ACC112 (cell line): Measurements from ENCODE around the gene CWC22.
"Not testable (repeated sequence)": the region's sequence is repeated elsewhere in the genome, so short reads cannot be mapped to it uniquely, and the experiment has no call there.

Source experiments
- H2AFZ ChIP-seq: fragments of 200-600 bp; sonication (generic); one replicate; pipeline ENCODE4 v1.6.0; 2017; ENCODE audit warnings: antibody characterized with exemption, low read length; ENCODE audit not compliant: unreplicated experiment
- H3K27ac ChIP-seq: fragments of 200-600 bp; sonication (generic); 2 replicates; pipeline ENCODE4 v1.5.1; 2014; ENCODE audit warnings: low read depth, mild to moderate bottlenecking, antibody characterized with exemption, low read length, moderate library complexity
- H3K27me3 ChIP-seq: fragments of 200-600 bp; sonication (generic); 2 replicates; pipeline ENCODE4 v1.6.1; 2014; ENCODE audit warnings: mild to moderate bottlenecking, antibody characterized with exemption, low read length, moderate library complexity, mixed read lengths; ENCODE audit not compliant: insufficient read depth
- H3K36me3 ChIP-seq: fragments of 200-600 bp; sonication (generic); 2 replicates; pipeline ENCODE4 v1.6.1; 2016; ENCODE audit warnings: mild to moderate bottlenecking, antibody characterized with exemption, low read length, moderate library complexity, mixed read lengths; ENCODE audit not compliant: insufficient read depth
- H3K4me1 ChIP-seq: fragments of 200-600 bp; sonication (generic); one replicate; pipeline ENCODE4 v1.6.1; 2016; ENCODE audit warnings: low read length, mixed read lengths; ENCODE audit not compliant: insufficient read depth, unreplicated experiment, control insufficient read depth
- H3K4me3 ChIP-seq: fragments of 200-600 bp; sonication (generic); 2 replicates; pipeline ENCODE4 v1.5.1; 2014; ENCODE audit warnings: mild to moderate bottlenecking, low read depth, low read length
- H3K79me2 ChIP-seq: fragments of 200-600 bp; sonication (generic); one replicate; pipeline ENCODE4 v1.6.0; 2016; ENCODE audit warnings: low read length; ENCODE audit not compliant: control insufficient read depth, unreplicated experiment, insufficient read depth

CWC22 gene

DNA sequence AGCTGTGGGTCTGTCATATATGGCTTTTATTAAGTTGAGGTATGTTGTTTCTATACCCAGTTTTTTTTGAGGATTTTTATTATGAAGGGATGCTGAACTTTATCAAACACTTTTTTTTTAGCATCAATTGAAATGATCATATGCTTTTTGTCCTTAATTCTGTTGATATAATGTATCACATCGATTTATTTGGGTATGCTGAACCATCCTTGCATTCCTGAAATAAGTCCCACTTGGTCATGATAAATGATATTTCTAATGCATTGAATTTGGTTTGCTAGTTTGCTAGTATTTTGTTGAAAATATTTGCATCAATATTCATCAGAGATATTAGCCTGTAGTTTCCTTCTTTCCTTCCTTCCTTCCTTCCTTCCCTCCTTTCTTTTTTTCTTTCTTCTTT lies 22.5 kb upstream of the CWC22 start:
- Histone ChIP-seq H2AFZ (no peak overlapping the region), H3K27ac (no peak overlapping the region), H3K4me1 (no peaks in the 10 kb centered on the region), H3K4me3 (no peak overlapping the region), H3K27me3 (no peaks in the 10 kb centered on the region), H3K79me2 (no peaks in the 10 kb centered on the region), H3K36me3 (no peaks in the 10 kb centered on the region)

DNA sequence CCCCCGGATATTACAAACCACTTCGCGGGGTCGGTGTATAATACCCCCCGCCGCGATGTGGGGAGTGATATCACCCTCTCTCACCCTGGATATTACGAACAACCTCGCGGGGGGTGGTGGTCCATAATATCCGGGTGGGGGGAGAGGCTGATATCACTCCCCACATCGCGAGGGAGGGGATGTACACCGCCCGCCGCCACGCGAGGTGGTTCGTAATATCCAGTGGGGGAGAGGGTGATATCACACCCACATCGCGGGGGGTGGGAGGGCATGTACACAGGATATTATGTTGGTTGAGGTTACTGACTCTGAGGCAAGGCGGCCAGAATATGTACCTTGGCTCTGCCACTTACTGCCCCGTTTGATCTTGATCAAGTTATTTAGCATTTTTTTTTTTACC lies 14.8 kb upstream of the CWC22 start:
- peaks cover 15% of the 10 kb centered on the region for H3K4me1 ChIP-seq
- H3K4me3 ChIP-seq = no peak overlapping the region
- H3K79me2 ChIP-seq = no peaks in the 10 kb centered on the region
- no peak overlapping the region for H2AFZ ChIP-seq
- H3K27ac ChIP-seq = no peak overlapping the region
- no peaks in the 10 kb centered on the region for H3K27me3 ChIP-seq
- H3K36me3 ChIP-seq = no peaks in the 10 kb centered on the region

DNA sequence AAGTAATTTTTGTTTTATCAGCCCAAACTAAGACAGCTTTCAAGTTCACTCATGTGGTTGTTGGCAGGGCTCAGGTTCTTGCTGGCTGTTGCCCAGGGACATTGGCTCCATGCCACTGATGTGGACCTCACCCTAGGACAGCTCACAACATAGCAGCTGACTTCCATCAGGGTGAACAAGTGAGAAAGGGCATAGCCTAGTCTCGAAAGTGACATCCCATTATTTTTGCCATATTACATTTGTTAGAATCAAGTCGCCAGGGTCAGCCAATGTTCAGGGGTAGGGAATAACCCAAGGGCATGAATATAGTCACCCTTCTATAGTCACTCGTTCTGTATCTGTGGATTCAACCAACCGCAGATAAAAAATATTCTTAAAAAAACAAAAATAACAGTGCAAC lies 10.7 kb upstream of the CWC22 start:
- no peak overlapping the region for H2AFZ ChIP-seq
- H3K27me3 ChIP-seq = no peaks in the 10 kb centered on the region
- no peaks in the 10 kb centered on the region for H3K36me3 ChIP-seq
- peak overlapping the region; percentile 82 for H3K27ac ChIP-seq
- peaks cover 40% of the 10 kb centered on the region for H3K4me1 ChIP-seq
- peak overlapping the region; percentile 15; the same call in 1 of the 2 replicates for H3K4me3 ChIP-seq
- no peaks in the 10 kb centered on the region for H3K79me2 ChIP-seq

DNA sequence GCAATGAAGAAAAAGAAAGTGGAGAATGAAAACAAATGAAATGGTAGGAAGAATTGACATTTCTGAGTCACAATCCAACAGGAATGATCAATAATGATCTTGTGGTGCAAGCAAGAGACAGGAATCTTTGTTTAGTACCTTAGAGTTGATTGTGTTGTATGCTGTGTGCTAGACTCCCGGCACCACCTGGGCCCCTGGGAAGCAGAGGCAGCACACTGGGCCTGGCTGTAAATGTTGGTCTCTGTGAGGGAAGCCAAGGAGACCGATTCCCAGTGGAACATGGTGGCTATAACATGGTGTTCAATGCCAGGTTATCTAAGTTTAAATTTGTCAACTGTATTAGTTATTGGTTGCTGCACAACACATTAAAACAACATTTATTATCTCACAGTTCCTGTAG lies 9.8 kb upstream of the CWC22 start:
- Histone ChIP-seq H3K4me1 (peaks cover 45% of the 10 kb centered on the region), H3K36me3 (no peaks in the 10 kb centered on the region), H3K27ac (peak overlapping the region; percentile 82), H3K27me3 (no peaks in the 10 kb centered on the region), H2AFZ (peak overlapping the region; percentile 16), H3K79me2 (no peaks in the 10 kb centered on the region), H3K4me3 (peak overlapping the region; percentile 43)

DNA sequence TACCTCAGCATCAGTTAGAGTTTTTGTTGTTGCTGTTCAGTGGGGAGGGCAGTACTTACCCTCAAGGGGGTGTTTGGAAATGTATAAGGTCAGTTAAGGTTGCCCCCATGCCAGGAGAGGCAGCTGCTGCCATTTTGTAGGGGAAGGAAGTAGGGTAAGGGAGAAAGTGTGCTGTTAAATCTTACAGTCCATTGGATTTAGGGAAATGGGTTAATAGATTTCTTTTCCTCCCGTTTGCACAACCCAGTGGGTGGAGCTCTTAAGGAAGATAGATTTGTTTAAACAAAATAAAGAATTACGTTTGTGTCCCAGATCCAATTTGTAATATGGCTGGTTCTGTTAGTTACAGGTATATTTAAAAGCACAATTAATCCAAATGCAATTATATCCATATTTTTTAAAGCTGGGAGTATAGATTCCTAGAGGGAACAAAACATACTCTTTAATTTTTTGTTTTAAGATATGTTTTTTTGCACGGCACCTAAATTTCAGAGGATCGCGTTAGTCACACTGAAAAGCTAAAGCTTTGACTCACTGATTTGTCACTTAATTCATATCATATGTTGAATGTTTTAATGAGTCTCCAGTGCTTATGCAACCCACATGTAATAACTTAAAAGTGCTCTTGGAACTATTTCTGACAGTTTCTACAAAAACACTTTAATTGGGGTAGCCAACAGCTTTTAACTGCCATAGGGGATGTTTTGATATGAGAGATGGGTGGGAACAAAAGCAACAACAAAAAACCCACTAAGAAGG lies 9.0 kb upstream of the CWC22 start:
- H3K4me1 ChIP-seq = peaks cover 45% of the 10 kb centered on the region
- peak overlapping the region; percentile 51 for H2AFZ ChIP-seq
- no peaks in the 10 kb centered on the region for H3K36me3 ChIP-seq
- peak overlapping the region; percentile 82 for H3K27ac ChIP-seq
- H3K27me3 ChIP-seq = no peaks in the 10 kb centered on the region
- no peaks in the 10 kb centered on the region for H3K79me2 ChIP-seq
- H3K4me3 ChIP-seq = peak overlapping the region; percentile 43

DNA sequence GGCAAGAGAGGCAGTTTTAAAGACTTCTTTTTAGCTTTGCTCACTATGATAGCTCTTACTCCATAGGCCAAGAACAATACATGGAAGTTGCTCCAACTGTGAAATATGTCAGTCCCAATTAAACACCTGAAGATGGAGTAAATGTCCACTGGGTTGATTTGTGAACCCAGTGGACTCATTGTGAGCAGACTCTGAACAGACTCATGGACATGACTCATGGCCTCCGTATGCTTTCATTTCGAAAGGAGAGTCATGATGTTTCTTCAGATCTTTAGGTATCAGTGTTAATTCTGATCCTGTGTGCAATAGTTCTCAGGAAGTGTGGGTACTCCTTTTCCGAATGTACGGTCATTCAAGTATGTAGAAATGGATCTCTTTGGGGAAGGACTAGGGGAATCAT lies 5.4 kb upstream of the CWC22 start:
- Histone ChIP-seq H3K27ac (peak overlapping the region; percentile 63), H3K27me3 (no peaks in the 10 kb centered on the region), H3K4me3 (no peak overlapping the region), H2AFZ (no peak overlapping the region), H3K79me2 (no peaks in the 10 kb centered on the region), H3K4me1 (peaks cover 36% of the 10 kb centered on the region), H3K36me3 (no peaks in the 10 kb centered on the region)

DNA sequence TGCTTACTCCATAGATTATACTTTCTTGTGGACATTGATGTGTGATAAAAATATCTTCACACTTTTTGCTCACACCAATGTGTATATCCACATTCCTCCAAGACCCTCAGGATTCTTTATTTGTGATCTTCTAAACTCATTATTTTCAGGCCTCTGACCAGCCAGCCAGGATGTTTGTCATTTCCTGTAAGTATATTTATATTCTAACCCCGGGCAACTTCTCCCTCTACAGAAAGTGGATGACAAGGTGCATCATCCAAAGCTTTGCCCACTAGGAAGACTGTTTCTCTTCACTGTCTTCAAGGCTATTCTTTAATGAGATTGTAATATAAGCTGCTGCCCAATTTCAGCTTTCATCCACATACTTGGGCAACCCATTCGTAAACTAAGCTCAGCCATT lies 3.6 kb upstream of the CWC22 start:
- H3K4me3 ChIP-seq = no peak overlapping the region
- H3K79me2 ChIP-seq = peaks cover 12% of the 10 kb centered on the region
- H3K36me3 ChIP-seq = no peaks in the 10 kb centered on the region
- H3K27ac ChIP-seq = no peak overlapping the region
- peaks cover 22% of the 10 kb centered on the region for H3K4me1 ChIP-seq
- no peaks in the 10 kb centered on the region for H3K27me3 ChIP-seq
- H2AFZ ChIP-seq = no peak overlapping the region

DNA sequence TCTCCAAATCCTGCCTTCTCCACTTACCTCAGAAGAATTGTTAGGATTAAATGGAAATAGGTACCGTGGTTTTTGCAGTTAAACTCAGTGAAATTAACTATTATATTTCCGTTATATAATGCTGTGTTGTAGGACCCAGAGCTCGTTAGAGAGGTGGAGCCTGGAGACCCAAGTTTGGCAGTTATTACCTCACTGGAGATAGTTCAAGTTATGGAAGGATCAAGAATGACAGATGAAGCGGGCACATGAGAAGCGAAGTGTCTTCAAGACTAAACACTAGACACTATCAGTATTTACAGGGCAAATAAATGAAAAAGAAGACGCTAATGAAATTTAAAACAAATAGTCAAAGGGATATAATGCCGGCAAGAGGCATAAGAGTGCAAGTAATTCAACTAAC lies 866 bp downstream of the CWC22 start:
- Histone ChIP-seq H3K4me1 (no peaks in the 10 kb centered on the region), H3K27me3 (no peaks in the 10 kb centered on the region), H2AFZ (peak overlapping the region; percentile 94), H3K79me2 (peaks cover 52% of the 10 kb centered on the region), H3K27ac (no peak overlapping the region), H3K36me3 (no peaks in the 10 kb centered on the region), H3K4me3 (peak overlapping the region; percentile 84)

DNA sequence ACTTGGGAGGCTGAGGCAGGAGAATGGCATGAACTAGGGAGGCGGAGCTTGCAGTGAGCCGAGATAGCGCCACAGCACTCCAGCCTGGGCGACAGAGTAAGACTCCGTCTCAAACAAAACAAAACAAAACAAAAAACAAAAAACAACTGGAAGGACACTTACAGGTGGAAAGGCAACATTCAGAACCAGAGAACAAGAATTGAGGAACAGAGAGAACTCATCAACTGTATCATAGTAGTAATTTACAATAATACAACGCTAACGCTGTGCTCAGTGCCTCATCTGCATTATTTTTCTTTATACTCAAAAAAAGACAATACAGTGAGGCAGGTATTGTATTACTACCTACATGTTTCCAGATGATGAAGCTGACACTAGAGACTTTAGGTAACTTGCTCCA lies 1.6 kb downstream of the CWC22 start:
- H3K27me3 ChIP-seq, H3K4me1 ChIP-seq, H2AFZ ChIP-seq, H3K36me3 ChIP-seq, H3K27ac ChIP-seq: not testable (repeated sequence)
- peaks cover 56% of the 10 kb centered on the region for H3K79me2 ChIP-seq
- peak overlapping the region; percentile 84 for H3K4me3 ChIP-seq

DNA sequence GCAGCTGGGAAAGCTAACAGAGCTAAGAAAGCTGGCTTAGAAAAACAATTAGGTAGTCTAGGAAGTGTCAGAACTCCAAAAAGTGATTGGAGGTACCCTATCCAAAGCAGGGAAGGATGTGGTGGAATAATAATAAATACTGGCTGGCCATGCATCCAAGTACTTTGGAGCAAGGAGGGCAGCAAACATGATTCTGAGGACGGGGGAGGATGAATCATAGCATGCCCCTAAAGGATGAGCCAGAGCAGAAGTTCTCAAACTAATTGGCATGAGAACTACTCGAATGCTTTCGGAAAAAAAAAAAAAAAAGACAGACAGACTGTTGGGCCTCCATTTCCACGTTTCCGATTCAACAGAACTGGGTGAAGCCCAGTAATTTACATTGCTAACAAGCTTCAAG lies 2.4 kb downstream of the CWC22 start:
- Histone ChIP-seq H3K4me1 (peaks cover 9% of the 10 kb centered on the region), H2AFZ (no peak overlapping the region), H3K4me3 (no peak overlapping the region), H3K27ac (no peak overlapping the region), H3K36me3 (no peaks in the 10 kb centered on the region), H3K27me3 (no peaks in the 10 kb centered on the region), H3K79me2 (peaks cover 61% of the 10 kb centered on the region)

DNA sequence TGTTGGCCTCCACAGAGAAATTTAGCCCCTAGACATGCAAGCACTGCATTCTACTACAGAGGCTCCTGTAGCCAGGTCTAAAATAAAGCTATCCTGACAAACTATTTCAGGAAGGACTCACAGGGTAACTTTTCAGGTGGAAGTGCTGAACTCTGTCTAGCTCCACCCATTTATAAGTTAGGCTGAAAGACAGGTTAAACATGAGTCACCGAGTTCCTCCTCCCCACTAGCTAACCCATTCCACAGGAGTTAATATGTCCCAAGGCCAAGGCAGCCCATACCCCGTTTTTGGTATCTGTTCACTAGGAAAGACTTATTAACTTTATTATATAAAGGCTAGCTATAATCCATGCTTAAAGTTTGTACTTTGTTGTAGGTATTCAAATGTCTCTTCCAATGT lies 3.5 kb downstream of the CWC22 start:
- H3K36me3 ChIP-seq = no peaks in the 10 kb centered on the region
- H3K4me3 ChIP-seq = no peak overlapping the region
- H3K79me2 ChIP-seq = peaks cover 71% of the 10 kb centered on the region

More for the DNA sequence above, 3.5 kb downstream of the CWC22 start:
- Histone ChIP-seq H3K27me3 (no peaks in the 10 kb centered on the region), H3K27ac (no peak overlapping the region), H2AFZ (no peak overlapping the region), H3K4me1 (peaks cover 9% of the 10 kb centered on the region)
